ENCODE results near the gene ACBD7. TPM values are rescaled to one million over a fixed set of nuclear protein-coding genes. Genes with fewer than 3 reads are reported as not detected.
A peak's percentile ranks its signal among the peaks of the same experiment; 100 is the strongest.

The ACBD7 gene
- 2.8 TPM for polyA plus RNA-seq (2013, experiment 1 of 2)
- 3.3 TPM for polyA plus RNA-seq (2013, experiment 2 of 2)

- H3K4me3 ChIP-seq (ENCODE audit: extremely low read depth, insufficient read depth, low read length, poor library complexity, severe bottlenecking) = peak within 1 kb of the TSS; percentile 52
- H3K27ac ChIP-seq (ENCODE audit: low read depth, low read length, severe bottlenecking) = no peak within 1 kb of the TSS
- no peaks in the 10 kb centered on the region for H3K36me3 ChIP-seq (ENCODE audit: control insufficient read depth, insufficient read depth, low read length)
- H3K9me3 ChIP-seq (ENCODE audit: control insufficient read depth, low read length) = no peaks in the 10 kb centered on the region
- WGBS, 2 experiments (ENCODE audit: insufficient coverage in 2 of 2) = 0% methylated on average over 31 to 50 of the region's 63 CpGs
- H3K4me1 ChIP-seq (ENCODE audit: control insufficient read depth, insufficient read depth, low read length, poor library complexity, severe bottlenecking) = no peaks in the 10 kb centered on the region
Observed at GRCh38 chr10:15088428-15089261, at the start of gene ACBD7. ACBD7 (minus strand) TSS chr10:15088776; CDS start chr10:15088728, 48 bp downstream.

GRCh38 chr10:15137636-15138035 is 49.1 kb upstream of the ACBD7 start:
- WGBS, 2 experiments (ENCODE audit: insufficient coverage in 2 of 2) = 70 to 100% methylated on average over 1 of the region's 1 CpG
- H3K4me1 ChIP-seq (ENCODE audit: control insufficient read depth, insufficient read depth, low read length, poor library complexity, severe bottlenecking) = no peaks in the 10 kb centered on the region
- no peak overlapping the region for H3K4me3 ChIP-seq (ENCODE audit: extremely low read depth, insufficient read depth, low read length, poor library complexity, severe bottlenecking)
- H3K36me3 ChIP-seq (ENCODE audit: control insufficient read depth, insufficient read depth, low read length) = peaks cover 49% of the 10 kb centered on the region
- H3K9me3 ChIP-seq (ENCODE audit: control insufficient read depth, low read length) = no peaks in the 10 kb centered on the region
- H3K27ac ChIP-seq (ENCODE audit: low read depth, low read length, severe bottlenecking) = no peak overlapping the region

- Histone ChIP-seq H3K36me3 (ENCODE audit: control insufficient read depth, insufficient read depth, low read length) (peaks cover 55% of the 10 kb centered on the region), H3K27ac (ENCODE audit: low read depth, low read length, severe bottlenecking) (no peak overlapping the region), H3K9me3 (ENCODE audit: control insufficient read depth, low read length) (no peaks in the 10 kb centered on the region), H3K4me1 (ENCODE audit: control insufficient read depth, insufficient read depth, low read length, poor library complexity, severe bottlenecking) (no peaks in the 10 kb centered on the region), H3K4me3 (ENCODE audit: extremely low read depth, insufficient read depth, low read length, poor library complexity, severe bottlenecking) (no peak overlapping the region)
- WGBS, 2 experiments (ENCODE audit: insufficient coverage in 2 of 2) = 89 to 93% methylated on average over 3 to 4 of the region's 4 CpGs
Observed at GRCh38 chr10:15137036-15137359, 48.4 kb upstream of the ACBD7 start.

GRCh38 chr10:15136129-15137035 is 47.8 kb upstream of the ACBD7 start:
- Histone ChIP-seq H3K4me3 (ENCODE audit: extremely low read depth, insufficient read depth, low read length, poor library complexity, severe bottlenecking) (no peak overlapping the region), H3K27ac (ENCODE audit: low read depth, low read length, severe bottlenecking) (no peak overlapping the region), H3K4me1 (ENCODE audit: control insufficient read depth, insufficient read depth, low read length, poor library complexity, severe bottlenecking) (no peaks in the 10 kb centered on the region), H3K36me3 (ENCODE audit: control insufficient read depth, insufficient read depth, low read length) (peaks cover 59% of the 10 kb centered on the region), H3K9me3 (ENCODE audit: control insufficient read depth, low read length) (no peaks in the 10 kb centered on the region)
- 87 to 94% methylated on average over 8 to 9 of the region's 11 CpGs for WGBS, 2 experiments (ENCODE audit: insufficient coverage in 2 of 2)

GRCh38 chr10:15131330-15131729 is 42.8 kb upstream of the ACBD7 start:
- Histone ChIP-seq H3K9me3 (ENCODE audit: control insufficient read depth, low read length) (no peaks in the 10 kb centered on the region), H3K4me3 (ENCODE audit: extremely low read depth, insufficient read depth, low read length, poor library complexity, severe bottlenecking) (no peak overlapping the region), H3K4me1 (ENCODE audit: control insufficient read depth, insufficient read depth, low read length, poor library complexity, severe bottlenecking) (no peaks in the 10 kb centered on the region), H3K36me3 (ENCODE audit: control insufficient read depth, insufficient read depth, low read length) (peaks cover 67% of the 10 kb centered on the region), H3K27ac (ENCODE audit: low read depth, low read length, severe bottlenecking) (no peak overlapping the region)
- WGBS, 2 experiments (ENCODE audit: insufficient coverage in 2 of 2) = 95 to 100% methylated on average over 1 to 5 of the region's 5 CpGs

- WGBS, 2 experiments (ENCODE audit: insufficient coverage in 2 of 2) = 90 to 100% methylated on average over 1 to 2 of the region's 3 CpGs
- no peak overlapping the region for H3K4me3 ChIP-seq (ENCODE audit: extremely low read depth, insufficient read depth, low read length, poor library complexity, severe bottlenecking)
- no peaks in the 10 kb centered on the region for H3K4me1 ChIP-seq (ENCODE audit: control insufficient read depth, insufficient read depth, low read length, poor library complexity, severe bottlenecking)
- H3K36me3 ChIP-seq (ENCODE audit: control insufficient read depth, insufficient read depth, low read length) = peaks cover 49% of the 10 kb centered on the region
- H3K9me3 ChIP-seq (ENCODE audit: control insufficient read depth, low read length) = no peaks in the 10 kb centered on the region
- H3K27ac ChIP-seq (ENCODE audit: low read depth, low read length, severe bottlenecking) = no peak overlapping the region
Observed at GRCh38 chr10:15124908-15125307, 36.3 kb upstream of the ACBD7 start.

GRCh38 chr10:15124190-15124589 is 35.6 kb upstream of the ACBD7 start:
- Histone ChIP-seq H3K4me3 (ENCODE audit: extremely low read depth, insufficient read depth, low read length, poor library complexity, severe bottlenecking) (no peak overlapping the region), H3K36me3 (ENCODE audit: control insufficient read depth, insufficient read depth, low read length) (peaks cover 52% of the 10 kb centered on the region), H3K4me1 (ENCODE audit: control insufficient read depth, insufficient read depth, low read length, poor library complexity, severe bottlenecking) (no peaks in the 10 kb centered on the region), H3K27ac (ENCODE audit: low read depth, low read length, severe bottlenecking) (no peak overlapping the region), H3K9me3 (ENCODE audit: control insufficient read depth, low read length) (no peaks in the 10 kb centered on the region)
- 97 to 100% methylated on average over 4 to 6 of the region's 9 CpGs for WGBS, 2 experiments (ENCODE audit: insufficient coverage in 2 of 2)

- Histone ChIP-seq H3K4me1 (ENCODE audit: control insufficient read depth, insufficient read depth, low read length, poor library complexity, severe bottlenecking) (no peaks in the 10 kb centered on the region), H3K27ac (ENCODE audit: low read depth, low read length, severe bottlenecking) (no peak overlapping the region), H3K4me3 (ENCODE audit: extremely low read depth, insufficient read depth, low read length, poor library complexity, severe bottlenecking) (no peak overlapping the region), H3K9me3 (ENCODE audit: control insufficient read depth, low read length) (no peaks in the 10 kb centered on the region), H3K36me3 (ENCODE audit: control insufficient read depth, insufficient read depth, low read length) (peaks cover 55% of the 10 kb centered on the region)
- 85 to 94% methylated on average over 1 to 2 of the region's 3 CpGs for WGBS, 2 experiments (ENCODE audit: insufficient coverage in 2 of 2)
Observed at GRCh38 chr10:15123749-15124184, 35.2 kb upstream of the ACBD7 start.

- H3K4me3 ChIP-seq (ENCODE audit: extremely low read depth, insufficient read depth, low read length, poor library complexity, severe bottlenecking) = no peak overlapping the region
- 86 to 100% methylated on average over 5 of the region's 9 CpGs for WGBS, 2 experiments (ENCODE audit: insufficient coverage in 2 of 2)
- H3K4me1 ChIP-seq (ENCODE audit: control insufficient read depth, insufficient read depth, low read length, poor library complexity, severe bottlenecking) = no peaks in the 10 kb centered on the region
- H3K27ac ChIP-seq (ENCODE audit: low read depth, low read length, severe bottlenecking) = no peak overlapping the region
- no peaks in the 10 kb centered on the region for H3K9me3 ChIP-seq (ENCODE audit: control insufficient read depth, low read length)
- H3K36me3 ChIP-seq (ENCODE audit: control insufficient read depth, insufficient read depth, low read length) = peaks cover 59% of the 10 kb centered on the region
Observed at GRCh38 chr10:15122477-15123030, 34.0 kb upstream of the ACBD7 start.

GRCh38 chr10:15121707-15122106 is 33.1 kb upstream of the ACBD7 start:
- H3K9me3 ChIP-seq (ENCODE audit: control insufficient read depth, low read length) = no peaks in the 10 kb centered on the region
- H3K36me3 ChIP-seq (ENCODE audit: control insufficient read depth, insufficient read depth, low read length) = peaks cover 59% of the 10 kb centered on the region
- no peaks in the 10 kb centered on the region for H3K4me1 ChIP-seq (ENCODE audit: control insufficient read depth, insufficient read depth, low read length, poor library complexity, severe bottlenecking)
- no peak overlapping the region for H3K4me3 ChIP-seq (ENCODE audit: extremely low read depth, insufficient read depth, low read length, poor library complexity, severe bottlenecking)
- no peak overlapping the region for H3K27ac ChIP-seq (ENCODE audit: low read depth, low read length, severe bottlenecking)
- WGBS, 2 experiments (ENCODE audit: insufficient coverage in 2 of 2) = no CpG with 5 or more reads among the region's 1 CpG

Measured in mesodermal cell (in vitro differentiated cells).